Uterus (tissue), 2 donors: ENCODE data around the gene MKX.

Experiments used
- POLR2A ChIP-seq, 2 donors: fragments of 450-650 bp; IDR thresholded peaks; one replicate each; pipeline ENCODE4 v1.6.1; 2016; ENCODE audit warnings: antibody characterized with exemption in 2 of 2, mild to moderate bottlenecking in 1 of 2, moderate library complexity in 1 of 2
- TF ChIP-seq, protein P1 (sequence below), 4 experiments: fragments of 200-600 bp in 2 of 4; fragments of 450-650 bp in 2 of 4; sonication (generic) in 2 of 4; IDR thresholded peaks; one replicate each; pipeline ENCODE4 v1.5.1; 2016 to 2019; ENCODE audit warnings: antibody characterized with exemption in 4 of 4, mild to moderate bottlenecking in 2 of 4, moderate library complexity in 1 of 4

- TF ChIP-seq POLR2A (IDR thresholded peaks at IDR 0.05) = no peak
- TF ChIP-seq, protein P1, sequence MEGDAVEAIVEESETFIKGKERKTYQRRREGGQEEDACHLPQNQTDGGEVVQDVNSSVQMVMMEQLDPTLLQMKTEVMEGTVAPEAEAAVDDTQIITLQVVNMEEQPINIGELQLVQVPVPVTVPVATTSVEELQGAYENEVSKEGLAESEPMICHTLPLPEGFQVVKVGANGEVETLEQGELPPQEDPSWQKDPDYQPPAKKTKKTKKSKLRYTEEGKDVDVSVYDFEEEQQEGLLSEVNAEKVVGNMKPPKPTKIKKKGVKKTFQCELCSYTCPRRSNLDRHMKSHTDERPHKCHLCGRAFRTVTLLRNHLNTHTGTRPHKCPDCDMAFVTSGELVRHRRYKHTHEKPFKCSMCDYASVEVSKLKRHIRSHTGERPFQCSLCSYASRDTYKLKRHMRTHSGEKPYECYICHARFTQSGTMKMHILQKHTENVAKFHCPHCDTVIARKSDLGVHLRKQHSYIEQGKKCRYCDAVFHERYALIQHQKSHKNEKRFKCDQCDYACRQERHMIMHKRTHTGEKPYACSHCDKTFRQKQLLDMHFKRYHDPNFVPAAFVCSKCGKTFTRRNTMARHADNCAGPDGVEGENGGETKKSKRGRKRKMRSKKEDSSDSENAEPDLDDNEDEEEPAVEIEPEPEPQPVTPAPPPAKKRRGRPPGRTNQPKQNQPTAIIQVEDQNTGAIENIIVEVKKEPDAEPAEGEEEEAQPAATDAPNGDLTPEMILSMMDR (IDR thresholded peaks at IDR 0.05) = no peak
Observed at GRCh38 chr10:27719052-27719451, 26.6 kb downstream of the MKX start.
